ENCODE measurements around the gene FAM114A1.
"Not testable (repeated sequence)": the region's sequence is repeated elsewhere in the genome, so short reads cannot be mapped to it uniquely, and the experiment has no call there.

Gene FAM114A1

DNA sequence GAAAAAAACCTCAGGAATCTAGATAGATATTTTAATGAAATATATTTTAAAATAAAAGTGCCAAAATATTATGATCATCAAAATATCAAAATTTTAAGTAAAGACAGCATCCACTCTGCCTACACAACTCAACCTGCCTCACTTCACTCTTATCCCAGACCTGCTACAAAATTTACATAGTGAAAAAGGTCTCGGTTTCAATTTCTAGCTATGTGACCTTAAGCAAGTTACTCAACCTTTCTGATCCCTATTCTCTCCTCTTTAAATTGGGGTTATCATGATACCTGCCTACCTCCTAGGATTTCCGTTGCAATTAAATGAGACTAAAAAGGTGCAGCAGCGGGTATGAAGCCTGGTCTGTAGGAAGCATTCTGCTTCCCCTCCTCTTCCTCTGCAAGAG, 72.9 kb downstream of the FAM114A1 start:
- no peak for DNase-seq

DNA sequence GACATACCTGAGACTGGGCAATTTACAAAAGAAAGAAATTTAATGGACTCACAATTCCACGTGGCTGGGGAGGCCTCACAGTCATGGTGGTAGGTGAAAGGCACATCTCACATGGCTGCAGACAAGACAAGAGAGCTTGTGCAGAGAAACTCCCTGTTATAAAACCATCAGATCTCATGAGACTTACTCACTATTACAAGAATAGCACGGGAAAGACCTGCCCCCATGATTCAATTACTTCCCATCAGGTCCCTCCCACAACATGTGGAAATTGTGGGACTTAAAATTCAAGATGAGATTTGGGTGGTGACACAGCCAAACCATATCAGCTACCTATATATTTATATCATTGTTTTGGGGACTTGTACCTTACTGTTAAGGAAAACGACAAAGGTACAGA, 74.3 kb downstream of the FAM114A1 start:
- DNase-seq, result not testable (repeated sequence)

- no peak for DNase-seq
Measured at GRCh38 chr4:38943343-38943742, 75.7 kb downstream of the FAM114A1 start.

GRCh38 chr4:38944440-38944839, 76.8 kb downstream of the FAM114A1 start:
- no peak for DNase-seq

- DNase-seq, result no peak
Measured at GRCh38 chr4:38946919-38947318, 79.3 kb downstream of the FAM114A1 start.

GRCh38 chr4:38948551-38948950, 80.9 kb downstream of the FAM114A1 start:
- no peak for DNase-seq

DNA sequence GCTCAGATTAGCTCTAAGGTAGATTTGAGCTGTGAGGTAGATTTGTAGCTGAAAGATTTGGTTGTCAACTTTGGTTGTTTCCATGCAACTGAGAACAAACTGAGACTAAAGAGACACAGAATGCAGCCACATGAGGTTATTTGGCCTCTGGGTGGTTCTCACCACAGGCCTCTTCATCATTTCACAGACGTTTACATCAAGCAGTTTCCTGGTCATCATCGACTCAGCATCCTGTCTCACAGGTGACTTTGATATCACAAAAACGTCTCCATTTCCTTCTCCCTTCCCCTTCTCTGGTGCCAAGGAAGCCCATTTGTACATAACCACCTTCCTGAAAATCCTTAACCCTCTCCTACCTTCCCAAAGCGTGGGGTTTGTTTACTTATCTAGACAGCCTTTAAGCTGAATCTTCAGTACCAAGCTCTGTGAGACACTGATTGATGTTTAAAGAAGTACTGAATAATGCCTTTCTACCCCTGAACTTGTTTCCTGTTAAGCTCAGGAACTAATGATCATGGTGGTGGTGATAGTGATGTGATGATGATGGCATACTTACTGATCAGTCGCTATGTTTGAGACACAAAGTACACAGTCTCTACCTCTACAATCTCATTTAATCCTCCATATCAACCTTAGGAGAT, 81.9 kb downstream of the FAM114A1 start:
- DNase-seq, result peak in 1 of 2 donors; percentile 22

DNA sequence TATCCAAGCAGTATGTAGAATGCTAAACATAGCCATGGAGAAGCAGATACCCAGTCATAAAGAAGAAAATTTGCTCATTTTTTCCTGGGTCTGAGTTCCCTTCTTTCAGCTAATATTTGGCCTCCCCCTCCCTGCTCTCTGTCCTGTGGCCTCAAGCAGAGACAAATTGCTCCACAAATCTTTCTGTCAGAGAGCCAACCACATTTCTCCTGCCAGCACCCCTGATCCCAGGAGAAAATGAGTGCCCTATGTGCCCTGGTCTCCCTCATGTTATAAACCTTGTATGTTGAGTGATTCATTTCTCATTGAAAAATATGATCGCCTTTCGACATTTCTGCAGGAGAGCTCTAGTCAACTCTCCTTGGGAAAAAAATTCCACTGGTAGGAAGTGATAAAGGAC, 82.6 kb downstream of the FAM114A1 start:
- DNase-seq, result no peak

DNA sequence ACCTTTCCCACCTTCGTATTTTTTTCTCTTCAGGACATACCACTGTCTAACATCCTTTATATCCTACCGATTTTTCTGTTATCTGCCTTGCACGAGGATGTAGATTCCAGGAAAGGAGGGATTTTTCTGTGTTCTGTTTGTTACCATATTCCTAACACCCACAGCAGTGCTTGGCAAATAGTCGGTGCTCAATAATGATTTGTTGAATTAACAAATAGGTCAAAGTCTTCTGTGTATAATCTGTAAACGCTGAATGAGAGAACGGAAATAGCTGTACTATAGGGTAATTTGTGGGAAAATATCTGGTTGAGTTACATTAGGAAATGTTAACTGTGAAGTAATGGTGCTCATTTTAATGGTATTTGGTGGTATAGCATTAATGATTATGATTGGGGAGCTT, 83.1 kb downstream of the FAM114A1 start:
- DNase-seq, result no peak

- DNase-seq, result no peak
Measured at GRCh38 chr4:38951598-38951997, 84.0 kb downstream of the FAM114A1 start.

GRCh38 chr4:38952017-38952416, 84.4 kb downstream of the FAM114A1 start:
- no peak for DNase-seq

DNA sequence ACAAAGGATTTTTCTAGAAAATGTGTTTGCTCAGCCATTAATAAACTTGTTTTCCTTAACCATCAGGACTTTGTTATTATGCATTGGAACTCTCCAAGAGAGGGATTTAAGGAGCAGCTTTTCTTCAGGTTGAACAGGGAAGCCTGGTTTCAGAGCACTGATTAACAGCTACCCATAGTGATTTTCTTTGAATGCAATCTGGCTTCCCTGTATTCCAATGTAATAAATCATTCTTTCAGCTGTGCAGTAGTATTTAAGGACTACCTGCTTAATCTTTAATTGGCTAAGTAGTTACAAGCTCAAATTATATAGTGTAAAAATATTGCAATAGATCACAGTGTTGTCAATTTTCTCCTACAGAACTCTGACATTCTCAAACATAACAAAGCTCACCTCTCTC, 87.1 kb downstream of the FAM114A1 start:
- DNase-seq, result no peak

DNA sequence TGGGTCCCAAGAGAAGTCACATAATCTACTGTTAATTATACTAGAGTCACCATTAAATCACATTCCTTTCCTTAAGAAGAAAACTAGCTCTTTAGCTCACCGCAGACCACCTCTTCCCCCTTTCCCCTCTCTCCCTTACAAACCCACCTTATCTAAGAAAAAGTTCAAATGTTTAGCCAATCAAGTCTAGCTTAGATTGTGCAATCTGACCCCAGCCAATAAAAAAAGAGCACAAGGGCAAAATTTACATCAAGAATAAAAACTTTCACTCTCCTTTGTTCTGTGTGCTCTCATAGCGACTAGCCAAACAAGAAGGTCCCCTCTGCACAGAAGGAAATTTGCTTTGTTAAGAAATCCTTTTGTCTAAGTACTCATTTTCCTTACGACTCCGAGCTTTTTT, 88.4 kb downstream of the FAM114A1 start:
- no peak for DNase-seq

- no peak for DNase-seq
Measured at GRCh38 chr4:38957261-38957815, 89.7 kb downstream of the FAM114A1 start.

GRCh38 chr4:38957893-38958292, 90.3 kb downstream of the FAM114A1 start:
- DNase-seq, result no peak

- no peak for DNase-seq
Measured at GRCh38 chr4:38958453-38959190, 91.0 kb downstream of the FAM114A1 start.

- not testable (repeated sequence) for DNase-seq
Measured at GRCh38 chr4:38959248-38959647, 91.6 kb downstream of the FAM114A1 start.

- DNase-seq, result no peak
Measured at GRCh38 chr4:38964942-38965775, 97.6 kb downstream of the FAM114A1 start.

GRCh38 chr4:38965866-38966265, 98.3 kb downstream of the FAM114A1 start:
- DNase-seq, result no peak

DNA sequence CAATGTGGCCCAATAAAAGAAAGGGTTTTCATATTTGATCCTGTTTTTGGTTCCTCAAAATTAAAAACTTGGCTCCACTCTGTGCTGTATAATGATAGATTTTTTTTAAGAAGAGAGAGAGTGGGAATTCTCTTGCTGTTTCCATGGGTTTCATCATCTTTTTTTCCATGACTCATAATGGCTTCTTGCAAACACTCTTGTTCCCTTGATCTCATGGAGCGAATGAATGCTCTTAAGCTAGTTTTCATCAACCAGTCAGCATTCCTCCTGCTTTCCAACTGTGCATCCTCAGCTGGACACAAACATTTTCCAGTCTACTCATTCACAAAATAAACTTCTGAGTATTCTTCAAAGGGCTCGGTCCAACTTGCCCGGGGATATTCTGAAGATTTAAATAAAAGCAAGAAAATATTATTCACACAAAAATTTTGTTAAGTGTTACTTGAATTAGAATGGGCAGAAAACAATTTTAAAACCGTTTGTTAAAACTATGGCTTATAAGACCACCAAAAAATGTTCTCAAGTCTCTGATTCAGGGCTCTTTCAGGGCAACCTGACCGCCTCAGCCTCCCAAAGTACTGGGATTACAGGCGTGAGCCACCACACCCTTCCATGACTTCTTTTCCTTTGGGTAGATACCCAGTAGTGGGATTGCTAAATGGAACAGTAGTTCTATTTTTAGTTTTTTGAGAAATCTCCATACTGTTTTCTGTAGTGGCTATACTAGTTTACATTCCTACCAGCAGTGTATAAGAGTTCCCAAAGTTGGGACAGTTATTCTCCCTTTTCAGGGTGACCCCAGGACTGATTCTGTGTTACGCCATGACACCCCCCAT, 99.9 kb downstream of the FAM114A1 start:
- DNase-seq, result no peak

- DNase-seq, result no peak
Measured at GRCh38 chr4:38968668-38969067, 101.1 kb downstream of the FAM114A1 start.

DNA sequence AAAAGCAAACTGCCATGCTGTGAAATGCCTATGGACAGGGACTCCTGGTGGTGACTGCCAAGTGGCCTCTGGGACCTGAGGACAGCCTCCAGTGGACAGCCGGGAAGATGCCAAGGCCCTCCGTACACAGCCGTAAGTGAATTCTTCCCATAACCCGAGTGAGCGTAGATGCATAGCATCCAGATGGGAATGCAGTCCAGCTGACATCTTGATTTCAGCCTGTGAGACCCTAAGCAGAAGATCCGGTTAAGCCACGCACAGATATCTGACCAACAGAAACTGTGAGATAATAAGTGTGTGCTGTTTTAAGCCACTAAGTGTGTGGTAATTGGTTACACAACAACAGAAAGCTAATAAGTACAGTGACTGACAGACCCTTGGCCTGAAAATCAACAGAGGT, 108.7 kb downstream of the FAM114A1 start:
- no peak for DNase-seq

- no peak for DNase-seq
Measured at GRCh38 chr4:38979081-38979480, 111.5 kb downstream of the FAM114A1 start.

Measured in stimulated activated CD4-positive, alpha-beta T cell treated with anti-CD3 and anti-CD28 coated beads, Interleukin-2, amount 100 ng/mL, for 24 hours (primary cell).